Activated T-cell treated with anti-CD3 and anti-CD28 coated beads for 4 hours (primary cell): Measurements from ENCODE around the gene NCKAP5.

Experiments
- DNase-seq: peaks from one replicate; pipeline ENCODE4 v3.0.0-alpha.2; 2020

NCKAP5 gene

DNA sequence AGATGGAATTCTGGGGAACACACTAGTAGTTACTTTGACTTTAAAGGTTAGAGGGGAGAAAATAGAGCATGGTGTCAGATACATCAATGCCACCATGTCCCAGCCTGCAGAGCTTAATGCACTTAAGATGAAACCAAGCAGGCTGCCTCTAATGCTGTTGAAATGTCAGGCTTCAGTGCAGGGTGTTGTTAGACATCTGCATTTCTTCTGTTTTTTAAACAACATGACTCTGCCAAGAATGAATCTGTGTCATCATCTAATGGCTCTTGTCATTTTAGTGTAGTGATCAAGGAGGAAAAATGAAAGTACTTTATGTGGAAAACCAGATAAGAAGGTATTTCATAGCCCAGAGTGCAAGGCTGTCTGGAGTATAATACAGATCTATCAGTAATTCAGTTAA lies 928.1 kb downstream of the NCKAP5 start:
- DNase-seq = no peak

DNA sequence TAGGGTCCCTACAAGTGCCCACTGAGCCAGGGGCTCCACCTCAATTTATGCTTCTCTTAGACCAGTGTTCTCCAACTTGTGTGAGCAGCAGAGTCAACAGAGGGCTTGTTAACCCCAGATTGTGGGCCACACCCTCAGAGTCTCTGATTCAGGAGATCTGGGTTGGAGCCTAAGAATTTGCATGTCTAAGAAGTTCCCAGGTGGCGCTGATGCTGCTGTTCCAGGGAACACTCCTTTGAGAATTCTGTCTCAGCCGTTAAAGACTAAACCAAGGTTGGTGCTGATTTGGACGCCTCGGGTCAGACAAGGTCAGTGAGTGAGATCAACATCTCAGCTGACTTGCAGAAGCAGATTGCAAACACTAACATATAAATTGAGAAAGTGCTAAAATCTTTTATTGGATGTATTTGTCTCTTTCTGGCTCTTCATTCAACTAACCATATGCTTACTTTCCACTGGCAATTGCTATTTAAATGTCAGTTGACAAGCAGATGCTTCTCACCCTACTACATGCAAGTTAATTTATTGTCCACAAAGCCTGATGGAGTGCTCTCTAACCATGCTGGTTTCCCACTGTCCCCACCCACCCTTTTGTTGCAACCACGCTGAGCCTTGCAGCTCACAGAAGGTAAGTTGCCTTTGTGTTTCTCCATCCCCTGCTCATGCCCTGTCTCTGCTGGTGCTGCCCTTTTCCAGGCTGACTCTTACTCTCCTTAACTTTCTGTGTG lies 929.8 kb downstream of the NCKAP5 start:
- DNase-seq = no peak

DNA sequence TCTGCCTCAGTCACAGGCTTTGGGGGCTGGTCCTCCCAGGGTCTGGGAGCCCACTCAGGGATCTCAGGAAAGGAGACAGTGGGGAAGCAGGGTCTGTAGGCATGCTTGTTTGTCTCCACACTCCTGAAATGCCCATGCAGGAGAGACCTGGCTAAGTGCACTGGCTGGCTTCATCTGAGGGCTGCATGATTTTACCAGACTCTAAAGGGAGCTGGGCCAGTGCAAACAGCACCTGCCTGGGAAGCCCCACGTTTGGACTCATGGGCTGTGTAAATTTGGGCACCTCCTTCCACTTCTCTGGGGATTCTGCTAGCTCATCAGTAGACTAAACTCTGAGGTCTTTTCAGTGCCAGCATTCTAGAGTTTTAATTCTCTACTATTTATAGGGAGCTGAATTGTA lies 931.9 kb downstream of the NCKAP5 start:
- DNase-seq = no peak

DNA sequence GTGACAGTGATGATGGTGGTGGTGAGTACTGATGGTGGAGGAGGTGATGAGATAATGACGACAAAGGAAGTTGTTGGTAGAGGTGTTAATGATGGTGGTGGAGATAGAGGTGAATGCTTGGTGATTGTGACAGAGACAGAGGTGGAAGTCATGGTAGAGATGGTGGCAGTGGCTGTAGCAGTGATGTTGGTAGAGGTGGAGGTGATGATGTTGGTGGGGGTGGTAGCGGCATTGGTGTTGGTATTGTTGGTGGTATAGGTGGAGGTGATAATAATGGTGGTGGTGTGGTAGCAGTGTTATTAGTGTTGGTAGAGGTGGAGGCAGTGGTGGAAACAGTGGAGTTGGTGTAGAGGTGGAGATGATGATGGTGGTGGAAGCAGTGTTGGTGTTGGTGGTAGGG lies 934.6 kb downstream of the NCKAP5 start:
- DNase-seq = no peak

DNA sequence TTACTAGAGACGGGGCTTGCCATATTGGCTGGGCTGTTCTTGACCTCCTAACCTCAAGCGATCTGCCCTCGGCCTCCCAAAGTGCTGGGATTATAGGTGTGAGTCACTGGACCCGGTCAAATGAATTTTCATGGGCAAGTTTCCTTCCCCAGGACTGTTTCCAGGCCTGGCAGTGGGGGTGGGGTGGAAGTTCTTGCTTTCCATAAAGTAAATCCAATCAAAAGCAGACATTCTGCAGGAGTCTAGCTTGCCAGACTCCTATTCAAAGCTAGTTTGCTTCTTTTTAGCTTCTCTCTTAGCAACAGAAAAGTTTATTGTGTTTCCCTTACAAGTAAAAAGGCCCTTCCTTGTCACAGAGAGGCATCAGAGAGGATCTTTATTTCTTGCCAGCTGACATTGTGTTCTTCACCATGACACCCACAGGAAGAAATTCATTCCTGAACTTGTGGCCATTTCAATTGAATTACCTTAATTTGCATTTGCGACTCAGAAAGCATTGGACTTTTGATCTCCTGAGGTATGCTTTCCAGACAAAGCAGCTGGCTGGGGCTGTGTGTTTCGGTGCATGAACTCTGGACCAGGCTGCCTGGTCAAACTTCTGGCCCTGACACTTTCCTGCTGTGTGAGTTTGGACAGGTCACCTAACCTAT lies 936.1 kb downstream of the NCKAP5 start:
- no peak for DNase-seq

DNA sequence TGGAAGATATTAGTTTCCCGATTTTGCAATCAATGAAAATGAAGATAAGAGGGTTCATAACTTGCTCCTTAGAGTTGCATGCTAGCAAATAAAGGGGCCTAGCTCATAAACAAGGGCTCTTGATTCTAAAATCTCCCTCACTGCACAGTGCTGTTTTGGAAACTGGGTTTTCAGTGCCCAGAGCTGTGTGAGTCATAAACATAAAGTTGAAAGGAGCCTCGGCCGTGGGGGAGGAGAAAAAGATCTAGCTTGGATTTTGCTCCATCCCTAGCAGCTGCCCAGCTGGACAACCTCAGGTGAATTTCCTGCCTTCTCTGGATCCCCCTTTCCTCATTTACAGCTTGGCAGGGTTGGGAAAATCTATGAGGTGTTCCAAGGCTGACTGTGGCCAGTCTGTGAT lies 940.7 kb downstream of the NCKAP5 start:
- DNase-seq = no peak

DNA sequence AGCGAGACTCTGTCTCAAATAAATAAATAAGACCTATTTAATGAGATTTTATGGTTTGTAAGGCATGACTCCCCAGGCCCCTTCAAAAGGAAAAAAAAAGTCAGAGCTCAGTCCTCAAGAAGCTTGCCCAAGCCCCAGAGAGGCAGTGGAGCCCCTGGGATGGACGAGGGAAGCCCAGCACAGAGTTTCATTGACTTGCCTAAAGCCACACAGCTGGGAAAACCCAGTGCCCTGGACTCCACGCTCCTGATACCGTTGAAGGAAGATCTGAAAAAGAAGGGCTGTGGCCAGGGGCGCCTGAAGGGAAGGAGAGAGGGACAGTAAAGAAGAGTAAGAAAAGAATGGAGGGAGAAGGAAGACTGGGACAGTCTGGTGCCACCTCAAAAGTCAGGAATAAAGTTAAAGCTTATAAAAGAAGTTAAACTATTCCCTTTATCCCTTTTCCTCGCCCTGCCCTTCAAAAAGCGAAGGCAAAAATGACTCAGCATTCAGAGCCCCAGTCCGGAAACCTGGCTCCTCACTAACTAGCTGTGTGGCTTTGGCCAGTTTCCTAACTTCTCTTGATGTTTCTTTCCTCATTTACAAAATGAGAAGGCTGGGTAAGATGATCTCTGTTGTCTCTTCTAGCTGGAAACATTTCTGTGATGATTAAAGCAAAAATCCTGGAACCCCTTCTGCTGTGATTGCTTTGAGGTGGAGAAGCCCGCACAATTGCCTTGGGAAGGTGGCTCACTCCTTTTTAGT lies 945.0 kb downstream of the NCKAP5 start:
- no peak for DNase-seq
